Activated naive CD8-positive, alpha-beta T cell treated with anti-CD3 and anti-CD28 coated beads, Interleukin-2, amount 50 U/mL, for 16 hours (primary cell): ENCODE data around the gene ADORA1.

Experiments used
- DNase-seq: peaks from one replicate; pipeline ENCODE4 v3.0.0-alpha.2; 2020; ENCODE audit warnings: low read depth, low spot score

The ADORA1 gene

DNA sequence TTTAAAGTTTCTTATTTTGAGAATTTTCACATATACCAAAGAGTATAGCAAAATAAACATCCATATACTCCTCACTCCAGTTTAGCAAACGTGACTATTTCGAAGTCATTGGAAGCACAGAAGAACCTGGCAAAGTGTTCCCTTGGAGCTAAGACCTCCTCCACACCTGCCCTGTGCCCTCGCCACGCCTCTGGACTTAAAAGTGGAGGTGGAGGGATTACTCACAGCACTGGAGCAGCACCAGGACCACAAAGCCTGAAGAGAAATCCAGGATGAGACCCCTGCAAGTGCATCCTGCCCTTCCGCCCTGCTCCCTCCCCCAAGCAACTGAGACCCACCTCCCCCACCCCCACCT is 58.5 kb downstream of the ADORA1 start:
- DNase-seq, result no peak

DNA sequence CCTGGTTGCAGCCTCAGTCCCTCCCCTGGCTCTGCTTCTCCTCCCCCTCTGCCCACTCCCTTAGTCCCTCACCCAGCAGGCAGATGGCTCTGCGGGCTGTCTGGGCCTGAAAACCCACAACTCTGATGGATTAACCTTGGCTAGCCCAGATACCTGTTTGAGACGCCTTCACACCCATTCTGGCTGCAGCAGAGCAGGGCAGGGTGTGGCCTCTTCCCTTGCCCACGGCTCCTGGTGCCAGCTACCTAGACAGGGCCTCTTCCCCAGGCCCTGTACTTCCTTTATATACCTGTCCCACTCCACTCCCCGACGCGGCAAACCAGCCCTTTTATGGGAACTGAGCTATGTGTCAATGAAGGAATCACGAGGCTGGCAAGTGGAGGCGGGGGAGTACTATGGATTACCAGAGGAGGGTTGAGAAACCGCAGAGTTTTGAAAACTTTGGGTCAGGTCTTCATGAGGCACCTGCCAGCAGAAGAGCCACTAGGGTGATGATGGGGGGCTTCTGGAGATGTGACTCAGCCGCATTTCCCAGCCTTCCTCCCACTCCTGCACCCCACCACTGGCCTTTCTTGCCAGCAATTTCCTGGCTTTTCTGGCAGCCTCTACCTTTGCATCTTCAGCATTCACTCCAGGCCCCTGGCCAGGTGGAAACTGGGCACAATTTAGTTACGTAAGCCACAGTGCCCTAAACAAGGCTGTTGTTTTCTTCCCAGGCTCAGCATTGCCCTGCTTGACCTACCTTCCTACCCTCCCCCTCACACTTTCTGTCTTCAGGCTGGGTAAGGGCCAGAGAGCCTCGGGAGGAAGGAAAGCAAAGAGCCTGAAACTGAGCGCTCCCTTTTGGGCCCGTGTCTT is 59.1 kb downstream of the ADORA1 start, which contains the start of gene CHI3L1:
TSS of gene CHI3L1 (minus strand) at position 259 of the 858 bp plus-strand sequence. CDS start at position 178, 81 bp downstream.
- no peak for DNase-seq

- DNase-seq, result no peak
These were observed 59.8 kb downstream of the ADORA1 start for GRCh38 chr1:203187304-203187685.

DNA sequence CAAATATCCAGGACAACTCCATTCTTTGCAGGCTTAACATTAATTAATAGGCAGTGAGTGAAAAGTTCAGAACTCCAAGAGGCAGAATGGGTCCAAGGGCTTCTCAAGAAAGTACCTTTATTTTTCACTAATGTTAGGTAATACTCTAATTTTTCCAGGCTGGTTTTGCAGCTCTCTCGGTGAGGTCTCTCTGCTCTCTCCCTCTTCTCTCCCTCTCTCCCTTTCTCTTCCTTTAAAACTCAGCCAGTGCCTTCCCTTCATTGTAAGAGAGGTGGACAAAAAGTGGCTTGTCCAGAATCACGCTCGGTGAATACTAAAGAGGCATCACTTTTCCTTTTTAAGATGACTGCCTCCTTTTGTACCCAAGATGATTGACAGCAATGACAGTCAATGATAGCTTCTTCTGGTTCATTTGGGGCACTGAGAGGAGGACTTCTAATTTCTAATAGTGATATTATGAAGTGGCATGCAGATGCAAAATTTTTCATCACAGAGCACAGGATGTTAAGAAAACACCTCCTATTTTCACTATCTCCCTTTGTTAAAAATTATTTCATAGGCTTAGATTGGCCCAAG is 60.3 kb downstream of the ADORA1 start:
- DNase-seq, result no peak

GRCh38 chr1:203188686-203189232 is 61.2 kb downstream of the ADORA1 start:
- DNase-seq, result no peak

- no peak for DNase-seq
These were observed 62.4 kb downstream of the ADORA1 start for GRCh38 chr1:203189951-203190352.

DNA sequence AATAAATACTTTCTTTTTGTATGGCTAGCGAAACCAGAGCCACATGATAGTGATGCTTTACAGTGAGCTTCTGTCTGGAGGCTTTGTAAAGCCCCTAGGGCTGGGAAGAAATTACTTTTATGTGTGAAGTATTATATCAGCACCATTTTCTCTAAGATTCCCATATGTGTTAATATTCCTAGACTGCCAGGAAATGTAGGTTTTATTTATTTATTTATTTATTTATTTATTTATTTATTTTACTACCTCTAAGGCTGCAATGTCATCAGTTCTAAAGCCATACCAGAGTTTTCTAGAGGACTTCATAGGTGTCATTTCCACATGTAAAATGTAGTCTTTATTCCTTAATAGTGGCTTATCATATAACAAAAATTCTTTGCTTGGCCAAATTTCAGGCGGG is 63.4 kb downstream of the ADORA1 start:
- no peak for DNase-seq

DNA sequence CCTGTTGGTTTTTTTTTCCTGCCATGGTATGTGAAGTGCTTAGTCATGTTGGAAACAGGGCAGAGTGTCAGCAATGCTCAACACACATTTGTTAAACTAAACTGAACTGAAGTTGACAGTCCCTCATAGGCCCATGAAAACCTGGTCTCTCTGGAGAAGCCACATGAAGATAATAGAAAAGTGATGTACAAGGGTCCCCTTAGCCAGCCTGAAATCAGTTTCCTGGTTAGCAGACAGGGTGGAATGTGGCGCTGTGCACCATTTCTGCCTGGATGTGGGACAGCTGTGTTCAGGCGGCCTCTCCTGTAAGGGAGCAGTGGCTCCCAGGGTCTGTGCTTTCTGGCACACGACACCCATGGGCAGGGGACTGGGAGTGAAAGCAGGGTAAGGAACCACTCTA is 68.8 kb downstream of the ADORA1 start:
- no peak for DNase-seq

GRCh38 chr1:203197625-203198024 is 70.1 kb downstream of the ADORA1 start:
- no peak for DNase-seq

DNA sequence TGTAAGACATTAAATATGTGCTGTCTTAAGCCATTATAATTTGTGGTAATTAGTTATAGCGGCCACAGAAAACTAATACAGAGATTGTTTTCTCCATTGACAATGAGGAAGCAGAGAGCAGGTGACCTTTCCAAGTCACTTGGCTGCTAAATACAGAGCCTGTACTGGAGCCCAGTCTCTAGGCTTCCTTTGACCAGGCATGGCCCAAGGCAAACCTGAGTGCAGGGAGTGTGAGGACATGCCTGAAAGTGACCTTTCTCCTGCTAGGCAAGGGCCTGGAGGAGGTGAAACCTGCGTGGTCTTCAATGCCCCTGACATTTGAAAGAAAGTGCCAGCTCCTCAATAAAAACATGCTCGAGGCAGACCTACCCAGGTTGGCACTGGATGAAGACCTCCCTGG is 71.5 kb downstream of the ADORA1 start:
- no peak for DNase-seq

- DNase-seq, result no peak
These were observed 71.9 kb downstream of the ADORA1 start for GRCh38 chr1:203199481-203199815.

DNA sequence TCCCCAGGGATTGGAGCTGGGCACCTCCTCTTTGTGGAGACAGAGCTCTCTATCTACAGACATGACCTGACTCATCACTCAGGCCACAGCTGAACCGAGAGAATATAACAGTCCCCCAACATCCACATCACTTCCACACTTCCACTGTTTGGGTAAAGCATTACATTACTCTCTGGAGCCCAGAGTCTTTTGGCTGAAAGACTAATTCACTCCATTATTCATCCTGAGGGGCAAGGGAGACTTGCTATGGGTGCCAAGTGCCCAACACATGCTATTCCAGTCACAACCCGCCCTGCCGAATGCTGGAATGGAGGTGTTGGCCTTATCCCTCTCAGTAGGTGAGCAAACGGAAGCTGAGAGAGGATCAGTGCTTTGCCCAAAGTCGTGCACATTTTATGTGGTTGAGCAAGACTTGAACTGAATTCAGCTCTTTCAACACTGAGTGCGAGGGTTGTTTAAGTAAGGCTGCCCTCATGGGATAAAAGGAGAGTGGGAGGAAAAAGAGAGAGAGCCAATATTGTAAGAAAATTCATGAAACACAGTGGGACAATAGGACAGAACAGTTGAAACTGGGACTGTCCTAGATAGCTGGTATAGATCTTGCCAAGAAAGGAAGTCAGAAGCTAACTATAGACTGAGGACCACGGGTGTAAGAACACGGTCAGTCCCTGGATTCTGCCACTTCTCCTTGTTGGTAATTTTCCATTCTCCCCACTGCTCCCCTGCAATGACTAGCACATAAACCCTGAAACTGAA is 72.5 kb downstream of the ADORA1 start:
- no peak for DNase-seq

- DNase-seq, result no peak
These were observed 73.4 kb downstream of the ADORA1 start for GRCh38 chr1:203200916-203201315.

DNA sequence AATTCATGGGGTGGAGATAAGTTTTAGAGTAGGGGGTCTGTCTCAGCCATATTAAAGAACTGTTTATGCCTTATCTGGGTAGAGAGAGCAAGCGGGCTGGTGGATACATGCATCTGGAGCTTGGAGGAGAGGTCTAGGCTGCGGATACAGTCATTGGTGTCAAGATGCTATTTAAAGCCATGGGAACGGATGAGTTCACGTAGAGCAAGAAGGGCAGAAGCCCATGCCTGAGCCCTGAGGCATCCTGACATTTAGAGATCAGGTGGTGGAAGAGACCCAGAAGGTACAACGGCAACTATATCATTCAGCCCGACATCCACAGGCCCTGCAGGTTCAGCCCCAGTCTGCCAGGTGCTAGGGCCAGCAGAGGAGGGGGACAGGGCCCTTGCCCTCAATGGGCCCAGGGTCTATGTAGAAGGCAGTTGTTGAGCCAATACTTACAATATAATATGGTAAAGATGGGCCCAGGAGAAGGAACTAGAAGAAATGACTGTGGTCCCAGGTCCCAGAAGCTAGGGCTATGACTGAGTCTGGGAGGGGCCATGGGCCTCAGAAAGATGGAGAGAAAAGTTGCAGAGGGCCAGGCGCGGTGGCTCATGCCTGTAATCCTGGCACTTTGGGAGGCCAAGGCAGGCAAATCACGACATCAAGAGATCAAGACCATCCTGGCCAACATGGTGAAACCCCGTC is 74.1 kb downstream of the ADORA1 start:
- DNase-seq, result no peak

DNA sequence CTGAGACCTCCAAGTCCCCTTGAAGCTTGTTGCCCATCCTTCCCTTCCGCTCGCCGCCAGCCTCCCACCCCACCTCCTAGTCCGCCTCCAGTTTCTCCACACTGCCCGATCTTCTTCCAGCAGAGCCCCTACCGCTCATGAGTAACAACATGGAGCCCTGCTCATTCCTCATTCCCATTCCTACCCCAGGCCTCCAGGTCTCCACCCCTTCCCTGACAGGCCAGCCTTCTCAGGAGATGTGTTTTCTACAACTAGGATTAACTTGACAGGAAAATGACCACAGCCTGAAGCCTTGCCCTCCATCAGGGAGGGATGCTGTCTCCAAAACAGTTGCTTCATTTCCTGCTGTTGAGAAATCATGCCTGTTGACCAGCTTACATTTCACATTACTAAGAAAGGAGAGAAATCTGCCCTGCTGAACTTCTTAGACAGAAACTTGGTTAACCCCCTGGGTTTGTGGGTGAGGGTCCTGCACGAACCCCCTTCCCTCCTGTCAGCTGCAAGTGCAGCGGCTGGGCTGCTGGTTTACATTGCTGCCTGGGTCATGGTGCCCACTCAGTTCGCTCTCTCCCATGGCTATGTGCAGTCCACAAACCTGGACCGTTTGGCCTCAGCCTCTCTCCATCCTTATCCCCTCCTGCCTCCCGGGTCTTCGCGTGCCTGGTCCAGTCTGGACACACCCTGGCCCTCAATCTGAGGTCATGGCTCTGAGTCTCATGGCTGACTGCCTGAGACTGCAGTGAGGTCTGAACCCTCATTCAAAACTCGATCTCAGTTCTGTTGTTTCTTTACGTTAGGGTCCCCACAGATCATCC is 75.1 kb downstream of the ADORA1 start:
- DNase-seq, result no peak

GRCh38 chr1:203204756-203205155 is 77.2 kb downstream of the ADORA1 start:
- no peak for DNase-seq

- DNase-seq, result no peak
These were observed 78.7 kb downstream of the ADORA1 start for GRCh38 chr1:203206129-203206687.

DNA sequence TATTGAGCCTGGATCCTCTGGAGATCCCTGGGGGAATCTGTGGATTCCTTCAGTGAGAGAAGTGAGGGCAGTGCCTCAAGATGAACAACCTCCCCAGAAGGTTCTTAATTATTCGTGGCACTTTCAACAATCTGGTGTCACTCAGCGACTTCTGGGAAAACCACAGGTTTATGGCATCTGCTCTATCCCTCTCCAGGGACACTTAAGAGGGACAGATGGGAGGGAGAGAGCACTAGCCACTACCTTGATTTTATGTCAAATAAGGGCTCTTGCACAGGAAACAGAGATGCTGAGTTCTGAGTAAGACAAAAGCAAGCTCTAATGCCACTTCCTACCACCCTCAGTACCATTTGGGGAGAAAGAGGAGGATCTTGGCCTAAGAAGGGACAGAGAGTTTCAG is 80.2 kb downstream of the ADORA1 start:
- no peak for DNase-seq

- no peak for DNase-seq
These were observed 80.7 kb downstream of the ADORA1 start for GRCh38 chr1:203208181-203208580.

GRCh38 chr1:203210350-203210749 is 82.8 kb downstream of the ADORA1 start:
- no peak for DNase-seq

DNA sequence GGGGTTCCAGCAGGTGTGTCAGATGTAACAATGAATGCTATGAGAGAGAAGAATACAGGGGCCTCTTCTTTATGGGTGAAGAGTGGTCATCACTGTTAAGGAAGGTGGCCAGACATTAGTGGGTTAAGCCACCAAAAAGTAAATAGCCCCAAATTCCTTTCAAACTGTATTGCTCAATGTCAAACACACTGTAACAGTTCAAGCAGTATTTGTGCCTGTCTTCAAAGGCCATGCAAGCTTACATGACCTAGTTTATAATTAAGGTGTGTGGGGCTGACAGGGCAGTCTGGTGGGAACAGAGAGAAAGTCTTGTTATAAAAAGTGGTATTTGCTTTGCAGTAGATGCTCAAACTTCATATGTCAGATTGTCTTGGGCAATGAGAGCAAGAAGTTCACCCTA is 83.5 kb downstream of the ADORA1 start:
- no peak for DNase-seq
